Naive thymus-derived CD8-positive, alpha-beta T cell (primary cell): ENCODE measurements around the gene SESN1. TPM values are rescaled to one million over a fixed set of nuclear protein-coding genes. Genes with fewer than 3 reads are reported as not detected.

Experiments
- ATAC-seq, 2 donors: fragments of 150-1000 bp; cut with Tn5 transposase in 1 of 2; sonication (Bioruptor Pico), chemical (Tn5 transposase) in 1 of 2; 1 replicate in 1 of 2; 2 replicates in 1 of 2; pipeline ENCODE4 v1.10.0; 2021; ENCODE audit warnings: mild to moderate bottlenecking in 2 of 2, moderate library complexity in 2 of 2
- POLR2A ChIA-PET: fragments of 350-600 bp; sonication (Branson Sonifier 250); formaldehyde crosslinking; loops from one replicate; lab custom pipeline; 2021; ENCODE audit warnings: antibody characterized with exemption; lab: Charles Lee
- DNase-seq, 10 donors: peaks; one replicate each; pipeline versions ENCODE4 v3.0.0 to v3.0.0-alpha.2; 2020 to 2022
- H3K27ac Mint-ChIP-seq, 10 donors: one replicate each; pipeline ENCODE4 v1.8.0; 2020 to 2022; ENCODE audit warnings: mild to moderate bottlenecking in 10 of 10, mixed read lengths in 10 of 10, moderate library complexity in 4 of 10, inconsistent platforms in 1 of 10
- H3K27me3 Mint-ChIP-seq, 5 donors: one replicate each; pipeline ENCODE4 v1.8.0; 2021 to 2022; ENCODE audit warnings: mixed read lengths in 5 of 5
- H3K36me3 Mint-ChIP-seq, 3 donors: one replicate each; pipeline ENCODE4 v1.8.0; 2020 to 2022; ENCODE audit warnings: mixed read lengths in 3 of 3, mild to moderate bottlenecking in 2 of 3, inconsistent platforms in 1 of 3
- H3K4me1 Mint-ChIP-seq, 4 donors: one replicate each; pipeline ENCODE4 v1.8.0; 2021 to 2022; ENCODE audit warnings: mixed read lengths in 4 of 4
- H3K4me3 Mint-ChIP-seq, 10 donors: one replicate each; pipeline ENCODE4 v1.8.0; 2020 to 2022; ENCODE audit warnings: mild to moderate bottlenecking in 10 of 10, mixed read lengths in 10 of 10, moderate library complexity in 6 of 10, inconsistent platforms in 1 of 10
- H3K9me3 Mint-ChIP-seq, 9 donors: one replicate each; pipeline ENCODE4 v1.8.0; 2020 to 2022; ENCODE audit warnings: mixed read lengths in 9 of 9, mild to moderate bottlenecking in 3 of 9, inconsistent platforms in 1 of 9, moderate library complexity in 1 of 9
- polyA plus RNA-seq, 3 donors: library from polyadenylated mRNA; unstranded; fragments of 300-500 nt; fragmentation: Illumina TruSeq; gene quantifications; one replicate each; pipeline ENCODE4 v1.2.3, GENCODE V29; 2021
- total RNA-seq, 8 experiments: library from RNA in 2 of 8; stranded (reverse) in 2 of 8; gene quantifications; one replicate each; pipeline ENCODE4 v1.2.3 and lab custom pipeline; 2021 to 2026

SESN1 gene
- total and polyA plus RNA-seq, 5 experiments from 2014 or later, result 10.0 to 38.3 (median 21.4) TPM

DNA sequence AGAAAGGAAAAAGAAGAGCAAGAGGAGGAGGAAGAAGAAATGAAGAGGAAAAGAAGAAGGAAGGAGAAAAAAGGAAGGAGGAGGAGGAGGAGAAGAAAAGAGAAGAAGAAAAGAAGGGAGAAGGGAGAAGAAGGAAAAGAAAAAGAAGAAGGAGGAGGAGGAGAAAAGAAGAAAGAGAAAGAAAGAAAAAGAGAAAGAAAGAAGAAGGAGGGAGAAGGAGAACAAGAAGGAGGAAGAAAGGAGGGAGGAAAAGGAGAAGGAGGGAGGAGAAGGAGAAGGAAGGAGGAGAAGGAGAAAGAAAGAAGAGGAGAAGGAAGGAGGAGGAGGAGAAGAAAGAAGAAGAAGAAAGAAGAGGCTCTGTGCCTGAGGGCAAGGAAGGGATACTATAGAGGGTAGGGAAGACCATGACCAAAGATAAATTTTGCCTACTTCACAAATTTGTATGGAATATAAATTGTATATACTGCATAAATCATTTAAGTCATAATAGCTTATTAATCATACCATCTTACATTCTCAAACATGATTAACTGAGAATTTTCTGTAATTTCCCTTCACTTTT lies 55.7 kb downstream of the SESN1 start:
- Mint-ChIP-seq H3K4me1 (peaks cover 4 to 49% (median 37%) of the 10 kb centered on the region in 4 donors), H3K4me3 (no peak overlapping the region), H3K36me3 (peaks cover 0 to 8% (median 0%) of the 10 kb centered on the region in 3 donors), H3K9me3 (peaks cover 0 to 5% (median 0%) of the 10 kb centered on the region in 9 donors), H3K27ac (peak overlapping the region in 2 of 10 donors; percentile 2 to 81), H3K27me3 (no peaks in the 10 kb centered on the region)
- POLR2A ChIA-PET, result interaction anchor here (0.6 to 1.0 kb wide), 2 partner anchors 29 to 95 kb away, joined by 3 to 5 read pairs; no protein-coding TSS in a partner anchor
- no peak for DNase-seq
- no peak for ATAC-seq

DNA sequence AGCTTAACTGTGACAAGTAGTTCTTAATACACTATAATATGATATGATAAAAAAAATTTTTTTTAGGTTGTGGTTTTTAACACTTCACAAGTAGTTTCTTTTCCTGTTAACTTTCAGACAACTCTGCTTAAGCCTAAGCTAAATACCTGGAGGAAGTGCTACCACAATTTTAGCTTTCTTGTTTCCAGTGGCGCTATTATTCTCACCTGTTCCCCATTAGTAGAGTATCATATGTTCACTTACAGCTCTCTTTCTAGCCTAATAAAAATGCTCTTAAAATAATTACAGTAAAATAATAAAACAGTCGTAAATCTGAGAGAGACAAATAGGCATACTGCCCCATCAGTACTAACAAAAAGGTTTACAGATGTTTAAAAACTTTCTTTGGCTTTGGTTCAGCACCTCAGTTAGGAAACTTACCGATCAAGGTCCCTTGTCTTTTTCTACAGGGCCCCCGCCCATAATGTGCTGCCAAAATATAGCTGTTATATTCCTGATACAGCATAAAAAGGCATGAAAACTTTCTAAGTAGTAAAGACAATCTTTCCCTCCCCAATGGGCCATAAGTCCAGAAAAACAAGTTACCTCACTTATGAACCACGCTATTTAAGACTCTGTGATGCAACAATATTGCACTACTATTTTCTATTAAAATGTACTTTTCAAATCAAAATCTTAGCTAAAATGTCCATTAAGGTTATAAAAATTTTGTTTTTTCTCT lies 57.9 kb downstream of the SESN1 start:
- no peaks in the 10 kb centered on the region for H3K27me3 Mint-ChIP-seq
- no peaks in the 10 kb centered on the region for H3K9me3 Mint-ChIP-seq
- peak overlapping the region in 9 of 10 donors; percentile 11 to 70 (median 45) for H3K4me3 Mint-ChIP-seq
- DNase-seq (peak in 3 of 10 donors; percentile 28 to 32 (median 32)), ATAC-seq (peak; percentile 81 to 85)
- POLR2A ChIA-PET, result interaction anchor here (0.5 to 3.9 kb wide), 8 partner anchors 9 to 1293 kb away, joined by 3 to 19 read pairs (median 4); no protein-coding TSS in a partner anchor
- H3K27ac Mint-ChIP-seq, result peak overlapping the region; percentile 35 to 84 (median 58)
- peaks cover 4 to 51% (median 39%) of the 10 kb centered on the region in 4 donors for H3K4me1 Mint-ChIP-seq
- no peaks in the 10 kb centered on the region for H3K36me3 Mint-ChIP-seq

DNA sequence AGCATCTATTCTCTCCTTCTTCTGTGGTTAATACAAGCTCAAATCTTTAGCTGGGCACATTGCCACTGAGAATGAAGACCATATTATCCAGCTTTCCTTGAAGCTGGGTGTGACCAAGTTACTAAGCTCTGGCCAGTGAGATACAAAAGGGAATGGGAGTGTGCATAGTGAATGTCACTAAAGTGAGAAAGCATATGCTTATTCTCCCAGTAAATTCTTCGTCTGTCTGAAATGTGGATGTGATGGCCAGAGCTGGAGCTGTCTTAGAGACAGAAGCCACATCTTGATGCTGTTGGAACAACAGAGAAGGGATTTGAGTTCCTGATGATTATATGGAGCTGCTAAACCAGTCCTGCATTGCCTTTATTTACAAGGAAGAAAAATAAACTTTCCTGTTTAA lies 60.1 kb downstream of the SESN1 start:
- Mint-ChIP-seq H3K36me3 (no peaks in the 10 kb centered on the region), H3K27ac (peak overlapping the region in 2 of 10 donors; percentile 38 to 69), H3K4me1 (peaks cover 7 to 47% (median 41%) of the 10 kb centered on the region in 4 donors), H3K27me3 (no peaks in the 10 kb centered on the region), H3K4me3 (no peak overlapping the region), H3K9me3 (no peaks in the 10 kb centered on the region)
- ATAC-seq (no peak), DNase-seq (no peak)
- POLR2A ChIA-PET, result interaction anchor here (0.8 to 3.9 kb wide), 3 partner anchors 8 to 25 kb away, joined by 3 to 19 read pairs (median 7); no protein-coding TSS in a partner anchor

DNA sequence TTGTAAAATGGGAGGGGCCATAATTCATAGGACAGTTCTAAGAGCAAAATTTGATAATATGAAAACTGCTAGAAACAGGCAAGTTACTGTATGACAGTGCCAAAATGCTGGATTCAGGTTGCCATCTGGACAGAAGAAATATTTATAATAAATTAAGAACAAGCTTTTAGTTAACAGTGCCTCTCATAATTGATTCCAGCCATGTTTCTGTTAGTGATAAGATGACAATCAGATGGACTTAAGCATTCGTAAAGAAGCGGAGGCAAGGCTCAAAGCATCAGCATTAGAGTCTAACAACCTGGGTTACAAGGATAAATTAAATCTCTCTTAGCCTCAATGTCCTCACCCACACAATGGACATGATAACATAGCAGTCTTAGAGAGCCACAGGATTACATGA lies 61.0 kb downstream of the SESN1 start:
- H3K27ac Mint-ChIP-seq, result no peak overlapping the region
- ATAC-seq, result no peak
- POLR2A ChIA-PET, result no interaction called here
- no peaks in the 10 kb centered on the region for H3K36me3 Mint-ChIP-seq
- peaks cover 6 to 44% (median 37%) of the 10 kb centered on the region in 4 donors for H3K4me1 Mint-ChIP-seq
- H3K27me3 Mint-ChIP-seq, result no peaks in the 10 kb centered on the region
- no peak overlapping the region for H3K4me3 Mint-ChIP-seq
- no peaks in the 10 kb centered on the region for H3K9me3 Mint-ChIP-seq
- no peak for DNase-seq

DNA sequence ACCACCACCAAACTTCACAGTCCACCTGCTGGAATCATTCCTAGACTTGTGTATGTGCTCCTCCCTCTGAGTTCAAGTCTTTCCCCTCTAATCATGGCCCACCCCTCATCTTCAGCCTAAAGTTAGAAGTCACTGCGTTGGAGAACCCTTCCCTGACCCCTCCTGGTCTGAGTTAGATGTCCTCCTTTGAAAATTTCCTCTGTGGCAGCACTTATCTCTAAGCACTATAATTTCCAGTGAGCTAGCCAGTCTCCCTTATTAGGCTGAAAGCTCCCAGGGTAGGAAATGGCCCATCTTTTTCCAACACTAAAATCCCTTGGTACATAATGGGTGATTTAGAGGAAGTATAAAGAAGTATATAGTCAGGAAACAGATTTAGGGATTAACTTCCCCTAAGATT lies 63.2 kb downstream of the SESN1 start:
- no peak for ATAC-seq
- H3K27me3 Mint-ChIP-seq, result no peaks in the 10 kb centered on the region
- no peaks in the 10 kb centered on the region for H3K36me3 Mint-ChIP-seq
- H3K4me1 Mint-ChIP-seq, result peaks cover 5 to 38% (median 23%) of the 10 kb centered on the region in 4 donors
- no peak for DNase-seq
- no peak overlapping the region for H3K27ac Mint-ChIP-seq
- no peak overlapping the region for H3K4me3 Mint-ChIP-seq
- POLR2A ChIA-PET, result interaction anchor here (1.0 kb wide), 1 partner anchor 22 kb away, joined by 4 read pairs; no protein-coding TSS in a partner anchor
- H3K9me3 Mint-ChIP-seq, result no peaks in the 10 kb centered on the region

DNA sequence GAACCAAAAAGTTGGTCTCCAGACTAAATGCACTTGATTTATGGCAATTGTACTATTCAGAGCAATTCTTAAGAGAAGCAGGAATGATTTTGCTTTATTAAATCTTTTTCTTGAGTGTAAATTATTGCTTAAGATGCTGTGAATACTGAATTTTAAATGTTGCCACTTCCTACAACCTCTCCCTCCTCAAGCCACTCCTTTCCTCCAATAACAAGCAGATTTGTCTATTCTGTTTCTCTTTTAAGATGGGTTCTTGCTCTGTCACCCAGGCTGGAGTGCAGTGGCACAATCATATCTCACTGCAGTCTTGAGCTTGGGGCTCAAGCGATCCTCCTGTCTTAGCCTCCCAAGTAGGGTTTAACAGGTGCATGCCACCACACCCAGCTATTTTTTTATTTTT lies 65.3 kb downstream of the SESN1 start:
- H3K4me1 Mint-ChIP-seq, result peaks cover 6 to 41% (median 28%) of the 10 kb centered on the region in 4 donors
- H3K36me3 Mint-ChIP-seq, result peaks cover 0 to 3% (median 0%) of the 10 kb centered on the region in 3 donors
- H3K27me3 Mint-ChIP-seq, result no peaks in the 10 kb centered on the region
- no peak overlapping the region for H3K4me3 Mint-ChIP-seq
- no peak overlapping the region for H3K27ac Mint-ChIP-seq
- DNase-seq, result no peak
- ATAC-seq, result no peak
- POLR2A ChIA-PET, result no interaction called here
- H3K9me3 Mint-ChIP-seq, result no peaks in the 10 kb centered on the region

DNA sequence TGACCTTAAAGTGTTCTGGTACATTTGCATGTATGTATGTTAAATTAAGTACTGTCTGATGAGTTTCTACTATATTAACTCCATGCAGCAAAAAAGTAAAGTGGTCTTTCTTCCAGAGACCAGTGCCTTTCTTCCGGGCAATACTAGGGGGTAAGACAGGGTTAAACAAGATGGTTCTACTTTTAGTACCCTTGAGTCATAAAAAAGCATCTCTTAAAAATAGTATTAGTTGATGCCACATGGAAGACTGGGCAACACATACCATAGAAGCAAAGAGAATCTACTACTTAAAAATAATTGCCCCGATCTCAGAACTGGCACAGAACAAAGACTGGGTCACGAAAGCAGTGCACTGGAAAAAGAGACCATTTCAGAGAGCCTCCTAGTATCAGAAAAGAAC lies 66.2 kb downstream of the SESN1 start:
- Mint-ChIP-seq H3K4me1 (peaks cover 6 to 44% (median 31%) of the 10 kb centered on the region in 4 donors), H3K27me3 (no peaks in the 10 kb centered on the region)

DNA sequence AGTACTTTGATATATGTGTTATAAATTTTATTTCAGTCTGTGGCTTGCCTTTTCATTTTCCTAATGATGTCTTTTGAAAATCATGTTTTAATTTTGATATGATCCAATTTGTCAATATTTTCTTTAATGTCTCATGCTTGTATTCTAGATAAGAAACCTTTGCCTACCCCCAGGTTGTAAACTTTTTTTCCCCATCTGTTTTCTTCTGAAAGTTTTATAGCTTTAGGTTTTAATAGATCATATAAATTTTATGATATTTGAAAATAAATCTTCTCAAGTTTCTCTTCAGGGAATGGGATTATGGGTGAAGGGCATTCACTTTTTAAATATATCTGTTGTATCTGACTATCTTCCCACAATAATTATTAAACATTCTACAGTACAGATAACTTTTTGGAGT lies 66.7 kb downstream of the SESN1 start:
- POLR2A ChIA-PET, result no interaction called here
- Mint-ChIP-seq H3K9me3 (no peaks in the 10 kb centered on the region), H3K4me1 (peaks cover 7 to 47% (median 34%) of the 10 kb centered on the region in 4 donors), H3K27ac (no peak overlapping the region), H3K27me3 (no peaks in the 10 kb centered on the region), H3K4me3 (no peak overlapping the region), H3K36me3 (peaks cover 0 to 3% (median 0%) of the 10 kb centered on the region in 3 donors)
- ATAC-seq, result no peak
- DNase-seq, result no peak

More for the DNA sequence above, 66.2 kb downstream of the SESN1 start:
- no peak overlapping the region for H3K4me3 Mint-ChIP-seq
- no peaks in the 10 kb centered on the region for H3K9me3 Mint-ChIP-seq
- POLR2A ChIA-PET, result no interaction called here
- ATAC-seq (no peak), DNase-seq (no peak)
- H3K27ac Mint-ChIP-seq, result no peak overlapping the region
- H3K36me3 Mint-ChIP-seq, result peaks cover 0 to 3% (median 0%) of the 10 kb centered on the region in 3 donors

DNA sequence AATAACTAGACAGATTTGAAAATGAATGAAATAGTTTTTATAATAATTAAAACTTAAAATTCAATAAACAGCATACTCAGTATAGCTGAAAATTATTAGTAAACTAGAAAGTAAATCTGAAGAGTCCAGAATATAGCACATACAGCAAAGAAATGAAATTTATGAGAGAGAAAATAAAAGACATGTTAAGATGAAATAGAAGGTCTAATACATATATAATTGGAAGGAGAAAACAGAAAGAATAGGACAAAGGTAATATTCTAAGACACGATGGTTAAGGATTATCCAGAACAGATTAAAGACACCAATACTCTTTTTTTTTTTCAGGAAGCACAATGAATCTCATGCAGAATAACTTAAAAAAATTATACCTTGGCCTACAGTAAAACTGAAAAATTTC lies 69.0 kb downstream of the SESN1 start:
- peaks cover 8 to 52% (median 39%) of the 10 kb centered on the region in 4 donors for H3K4me1 Mint-ChIP-seq
- POLR2A ChIA-PET, result interaction anchor here (0.7 to 1.1 kb wide), 3 partner anchors 10 to 17 kb away, joined by 3 to 7 read pairs (median 4); no protein-coding TSS in a partner anchor
- DNase-seq, result no peak

DNA sequence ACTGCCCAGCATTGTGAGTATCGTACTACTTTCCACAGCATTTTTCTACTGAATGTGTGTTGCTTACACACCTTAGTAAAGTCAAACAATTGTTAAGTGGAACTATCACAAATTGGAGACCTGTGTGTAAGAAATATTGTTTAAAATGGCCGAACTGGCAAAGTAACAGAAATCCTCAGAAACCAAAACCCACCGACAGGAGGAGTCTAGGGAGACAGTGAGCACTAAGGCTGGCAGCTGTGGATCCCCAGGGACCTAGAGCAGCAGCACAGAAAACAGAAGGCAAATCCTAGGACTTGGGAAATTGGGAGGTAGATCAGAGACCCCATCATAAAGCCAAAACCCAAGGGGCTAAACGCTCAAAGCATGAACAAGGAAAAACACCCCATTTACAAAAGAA lies 69.9 kb downstream of the SESN1 start:
- Mint-ChIP-seq H3K27me3 (no peaks in the 10 kb centered on the region), H3K4me3 (peak overlapping the region in 1 of 10 donors; percentile 11), H3K9me3 (no peaks in the 10 kb centered on the region), H3K4me1 (peaks cover 8 to 55% (median 43%) of the 10 kb centered on the region in 4 donors), H3K36me3 (peaks cover 0 to 3% (median 0%) of the 10 kb centered on the region in 3 donors), H3K27ac (peak overlapping the region in 6 of 10 donors; percentile 1 to 73 (median 25))
- no peak for DNase-seq
- POLR2A ChIA-PET, result interaction anchor here (1.0 kb wide), 1 partner anchor 16 kb away, joined by 3 read pairs; no protein-coding TSS in a partner anchor
- ATAC-seq, result no peak

More for the DNA sequence above, 69.0 kb downstream of the SESN1 start:
- no peaks in the 10 kb centered on the region for H3K27me3 Mint-ChIP-seq
- H3K4me3 Mint-ChIP-seq, result peak overlapping the region in 7 of 10 donors; percentile 0 to 48 (median 15)
- no peaks in the 10 kb centered on the region for H3K9me3 Mint-ChIP-seq
- H3K27ac Mint-ChIP-seq, result peak overlapping the region in 9 of 10 donors; percentile 8 to 73 (median 46)
- ATAC-seq, result no peak
- H3K36me3 Mint-ChIP-seq, result peaks cover 0 to 3% (median 0%) of the 10 kb centered on the region in 3 donors

DNA sequence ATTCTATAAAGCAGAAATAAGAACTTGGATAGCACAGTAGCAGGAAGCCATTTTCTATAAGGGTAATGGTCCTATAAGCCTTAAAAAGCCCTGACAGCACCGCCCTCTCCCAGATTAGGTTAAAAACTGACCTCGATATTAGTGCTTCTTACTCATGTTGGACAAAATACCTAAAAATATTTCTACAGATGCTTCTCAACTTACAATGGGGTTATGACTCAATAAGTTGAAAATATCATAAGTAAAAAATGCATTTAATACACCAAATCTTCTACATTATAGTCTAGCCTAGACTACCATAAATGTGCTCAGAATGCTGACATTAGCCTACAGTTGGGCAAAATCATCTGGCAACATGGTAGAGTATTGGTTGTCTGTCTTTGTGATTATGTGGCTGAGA lies 70.3 kb downstream of the SESN1 start:
- H3K4me3 Mint-ChIP-seq, result no peak overlapping the region
- H3K27ac Mint-ChIP-seq, result peak overlapping the region in 7 of 10 donors; percentile 18 to 73 (median 41)
- no peak for ATAC-seq

DNA sequence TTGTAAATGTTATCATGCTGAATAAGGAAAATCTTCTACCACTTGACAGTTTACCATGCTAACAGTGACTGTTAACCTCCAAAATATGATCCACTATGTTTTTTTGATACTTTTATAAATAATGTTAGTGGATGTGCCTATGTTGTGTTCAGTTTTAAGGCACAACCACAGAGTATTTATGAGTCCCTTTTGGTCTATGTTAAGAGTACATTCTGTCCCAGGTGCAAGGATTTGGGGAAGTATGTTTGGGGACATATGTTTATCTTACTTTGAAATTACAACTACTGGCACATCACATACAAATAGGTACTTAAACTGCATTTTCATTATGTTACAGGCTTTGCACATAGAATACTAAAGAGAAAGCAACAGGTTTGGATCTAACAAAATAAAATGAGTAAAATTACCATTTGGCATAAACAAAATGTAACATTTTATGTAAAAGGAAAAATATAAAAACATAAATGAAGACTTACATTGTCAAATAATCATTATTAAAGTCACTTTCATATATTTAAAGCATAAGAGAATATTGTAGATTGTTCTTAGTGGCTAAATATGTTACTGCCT lies 71.2 kb downstream of the SESN1 start:
- POLR2A ChIA-PET, result no interaction called here
- Mint-ChIP-seq H3K4me3 (no peak overlapping the region), H3K4me1 (peaks cover 11 to 60% (median 44%) of the 10 kb centered on the region in 4 donors), H3K9me3 (no peaks in the 10 kb centered on the region), H3K36me3 (peaks cover 0 to 3% (median 0%) of the 10 kb centered on the region in 3 donors), H3K27me3 (no peaks in the 10 kb centered on the region), H3K27ac (peak overlapping the region in 2 of 10 donors; percentile 7 to 10)
- DNase-seq (no peak), ATAC-seq (no peak)

More for the DNA sequence above, 70.3 kb downstream of the SESN1 start:
- H3K4me1 Mint-ChIP-seq, result peaks cover 8 to 55% (median 42%) of the 10 kb centered on the region in 4 donors
- DNase-seq, result no peak
- POLR2A ChIA-PET, result interaction anchor here (0.7 kb wide), 1 partner anchor 238 kb away, joined by 3 read pairs; no protein-coding TSS in a partner anchor
- H3K9me3 Mint-ChIP-seq, result no peaks in the 10 kb centered on the region
- H3K36me3 Mint-ChIP-seq, result peaks cover 0 to 3% (median 0%) of the 10 kb centered on the region in 3 donors
- no peaks in the 10 kb centered on the region for H3K27me3 Mint-ChIP-seq
